Measurements from ENCODE around the gene CSTPP1.

DNA sequence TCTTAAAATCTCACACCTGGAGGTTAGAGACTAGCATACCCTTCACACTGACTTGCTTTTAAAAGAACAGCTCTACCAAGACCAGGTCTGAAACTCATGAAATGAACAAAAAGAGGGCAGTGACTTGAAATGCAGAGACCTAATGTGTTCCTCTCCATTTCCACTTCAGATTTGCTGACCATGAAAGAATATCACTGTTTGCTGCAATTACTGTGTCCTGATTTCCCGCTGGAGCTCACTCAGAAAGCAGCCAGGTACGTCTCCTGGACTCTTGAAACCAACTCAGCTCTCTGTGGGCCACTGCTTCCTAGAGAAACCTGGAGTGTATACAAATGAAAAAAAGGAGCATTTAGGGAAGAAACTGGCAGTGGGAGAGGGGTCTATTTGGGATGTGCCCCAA, 200.9 kb downstream of the CSTPP1 start:
- TF ChIP-seq CEBPB (IDR thresholded peaks at IDR 0.05; ENCODE audit: low read depth, low read length) (no peak), BHLHE40 (IDR thresholded peaks at IDR 0.05; ENCODE audit: low read depth, low read length) (no peak), POLR2A (IDR thresholded peaks at IDR 0.05; ENCODE audit: low read depth, low read length) (no peak), RFX5 (IDR thresholded peaks at IDR 0.05; ENCODE audit: low read depth, low read length) (no peak), RCOR1 (IDR thresholded peaks at IDR 0.05; ENCODE audit: insufficient replicate concordance, low read length) (no peak)
- TF ChIP-seq, protein P1, sequence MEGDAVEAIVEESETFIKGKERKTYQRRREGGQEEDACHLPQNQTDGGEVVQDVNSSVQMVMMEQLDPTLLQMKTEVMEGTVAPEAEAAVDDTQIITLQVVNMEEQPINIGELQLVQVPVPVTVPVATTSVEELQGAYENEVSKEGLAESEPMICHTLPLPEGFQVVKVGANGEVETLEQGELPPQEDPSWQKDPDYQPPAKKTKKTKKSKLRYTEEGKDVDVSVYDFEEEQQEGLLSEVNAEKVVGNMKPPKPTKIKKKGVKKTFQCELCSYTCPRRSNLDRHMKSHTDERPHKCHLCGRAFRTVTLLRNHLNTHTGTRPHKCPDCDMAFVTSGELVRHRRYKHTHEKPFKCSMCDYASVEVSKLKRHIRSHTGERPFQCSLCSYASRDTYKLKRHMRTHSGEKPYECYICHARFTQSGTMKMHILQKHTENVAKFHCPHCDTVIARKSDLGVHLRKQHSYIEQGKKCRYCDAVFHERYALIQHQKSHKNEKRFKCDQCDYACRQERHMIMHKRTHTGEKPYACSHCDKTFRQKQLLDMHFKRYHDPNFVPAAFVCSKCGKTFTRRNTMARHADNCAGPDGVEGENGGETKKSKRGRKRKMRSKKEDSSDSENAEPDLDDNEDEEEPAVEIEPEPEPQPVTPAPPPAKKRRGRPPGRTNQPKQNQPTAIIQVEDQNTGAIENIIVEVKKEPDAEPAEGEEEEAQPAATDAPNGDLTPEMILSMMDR (conservative IDR thresholded peaks at IDR 0.05; ENCODE audit: low read depth, low read length), result no peak
- TF ChIP-seq, protein P2, sequence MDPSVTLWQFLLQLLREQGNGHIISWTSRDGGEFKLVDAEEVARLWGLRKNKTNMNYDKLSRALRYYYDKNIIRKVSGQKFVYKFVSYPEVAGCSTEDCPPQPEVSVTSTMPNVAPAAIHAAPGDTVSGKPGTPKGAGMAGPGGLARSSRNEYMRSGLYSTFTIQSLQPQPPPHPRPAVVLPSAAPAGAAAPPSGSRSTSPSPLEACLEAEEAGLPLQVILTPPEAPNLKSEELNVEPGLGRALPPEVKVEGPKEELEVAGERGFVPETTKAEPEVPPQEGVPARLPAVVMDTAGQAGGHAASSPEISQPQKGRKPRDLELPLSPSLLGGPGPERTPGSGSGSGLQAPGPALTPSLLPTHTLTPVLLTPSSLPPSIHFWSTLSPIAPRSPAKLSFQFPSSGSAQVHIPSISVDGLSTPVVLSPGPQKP (IDR thresholded peaks at IDR 0.05; ENCODE audit: borderline replicate concordance, low read depth, low read length), result no peak
